ENCODE results near the gene NBPF9. TPM values are rescaled to one million over a fixed set of nuclear protein-coding genes. Genes with fewer than 3 reads are reported as not detected.
"Not testable (repeated sequence)": the region's sequence is repeated elsewhere in the genome, so short reads cannot be mapped to it uniquely, and the experiment has no call there.

The NBPF9 gene
- total and polyA plus RNA-seq, 7 donors: 2.6 to 6.7 (median 5.0) TPM

DNA sequence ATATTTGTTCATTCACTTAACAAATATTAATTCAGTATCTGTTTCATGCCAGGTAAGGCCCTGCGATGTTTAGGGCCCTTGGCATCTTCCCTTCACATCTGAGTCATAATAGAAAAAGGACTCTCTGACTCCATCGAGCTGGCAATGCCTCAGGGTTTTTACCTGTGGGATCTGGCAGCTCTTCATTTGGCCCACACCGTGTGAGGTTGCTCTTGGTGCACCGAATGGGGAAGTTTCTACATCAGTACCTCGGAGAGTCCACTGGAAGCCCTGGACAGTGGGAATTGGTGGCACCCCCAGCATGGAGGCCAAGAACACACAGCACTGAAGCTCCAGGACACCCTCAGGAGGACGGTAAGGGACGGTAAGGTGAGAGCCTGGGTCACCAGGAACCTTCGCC, 5.1 kb downstream of the NBPF9 start:
- WGBS, 3 donors: 83 to 100% (median 90%) methylated on average over 4 to 6 of the region's 8 CpGs
- H3K36me3 ChIP-seq (ENCODE audit: insufficient read depth in 1 of 2, low read depth in 1 of 2); H3K27ac ChIP-seq; intact Hi-C loops (cut with DNase I); H3K27me3 ChIP-seq (ENCODE audit: insufficient read depth in 3 of 3, low read length in 2 of 3); ATAC-seq; H3K9me3 ChIP-seq; H3K4me1 ChIP-seq; H3K4me3 ChIP-seq; DNase-seq: not testable (repeated sequence)

DNA sequence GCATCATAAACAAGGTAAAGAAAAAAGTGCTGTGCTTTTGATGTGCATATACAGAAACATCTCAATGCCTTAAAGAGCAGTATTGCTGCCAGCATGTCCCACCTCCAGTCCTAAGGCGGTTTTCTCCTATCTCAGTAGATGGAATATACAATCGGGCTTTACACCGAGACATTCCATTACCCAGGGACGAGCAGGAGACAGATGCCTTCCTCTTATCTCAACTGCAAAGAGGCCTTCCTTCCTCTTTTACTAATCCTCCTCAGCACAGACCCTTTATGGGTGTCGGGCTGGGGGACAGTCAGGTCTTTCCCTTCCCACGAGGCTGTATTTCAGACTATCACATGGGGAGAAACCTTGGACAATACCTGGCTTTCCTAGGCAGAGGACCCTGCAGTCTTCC, 10.2 kb downstream of the NBPF9 start:
- ATAC-seq; H3K27me3 ChIP-seq (ENCODE audit: insufficient read depth in 3 of 3, low read length in 2 of 3); DNase-seq; H3K4me1 ChIP-seq; H3K9me3 ChIP-seq; H3K4me3 ChIP-seq; H3K27ac ChIP-seq; intact Hi-C loops (cut with DNase I): not testable (repeated sequence)
- WGBS, 3 donors: 69 to 83% (median 78%) methylated on average over 5 to 6 of the region's 6 CpGs
- peaks cover 0 to 12% of the 10 kb centered on the region in 2 donors for H3K36me3 ChIP-seq (ENCODE audit: insufficient read depth in 1 of 2, low read depth in 1 of 2)

DNA sequence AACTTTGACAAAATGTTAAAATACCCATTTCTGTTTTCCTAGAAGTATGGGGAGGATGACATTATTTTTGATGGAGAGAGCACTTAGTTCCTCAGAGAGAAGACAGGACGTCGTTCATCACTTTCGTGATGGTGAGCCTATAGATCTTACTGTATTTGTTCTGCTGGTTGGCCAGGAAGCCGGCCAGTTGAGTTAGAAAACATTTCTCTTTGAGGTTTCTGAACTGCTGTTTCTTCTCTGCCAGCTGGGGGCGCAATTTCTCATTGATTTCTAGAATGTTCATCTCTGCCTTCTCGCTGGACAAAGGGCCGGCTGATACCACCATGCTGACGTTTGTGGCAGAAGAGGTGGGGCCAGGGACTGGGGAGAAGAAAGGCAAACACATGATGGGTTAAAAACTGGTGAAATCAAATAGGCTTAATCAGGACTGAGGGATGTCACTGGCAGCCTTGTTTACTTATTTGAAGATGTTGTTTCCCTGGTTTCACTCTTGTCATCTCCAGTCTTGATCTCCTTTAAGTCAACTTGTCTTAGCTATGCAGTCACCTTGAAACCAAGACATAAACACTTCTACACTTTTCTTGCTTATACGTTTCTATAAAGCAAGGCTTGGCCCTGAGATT, 27.7 kb downstream of the NBPF9 start:
- intact Hi-C loops (cut with DNase I); DNase-seq: not testable (repeated sequence)

DNA sequence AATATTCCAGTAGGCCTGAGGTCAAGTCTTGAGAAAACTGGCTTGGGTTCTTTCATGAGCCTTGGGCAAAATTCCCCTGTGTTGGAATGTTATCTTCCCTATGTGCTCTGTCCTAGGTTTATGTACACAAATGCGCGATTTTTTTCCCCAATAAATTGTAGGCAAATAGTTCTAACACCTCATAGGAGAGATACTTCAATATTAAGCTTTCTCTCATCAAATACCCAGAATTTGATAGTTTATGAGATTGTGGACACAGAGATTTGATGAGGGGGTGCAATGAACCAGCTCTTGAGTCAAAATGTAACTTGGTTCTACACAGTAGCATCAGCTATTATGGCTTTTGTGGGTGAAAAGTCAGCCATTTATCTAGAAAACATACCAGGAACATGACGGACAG, 38.7 kb downstream of the NBPF9 start:
- DNase-seq; intact Hi-C loops (cut with DNase I); H3K27me3 ChIP-seq (ENCODE audit: insufficient read depth in 3 of 3, low read length in 2 of 3); ATAC-seq; H3K9me3 ChIP-seq; H3K27ac ChIP-seq; H3K4me3 ChIP-seq; H3K4me1 ChIP-seq: not testable (repeated sequence)
- 84 to 90% (median 85%) methylated on average over 3 of the region's 3 CpGs for WGBS, 3 donors
- peaks cover 0 to 19% of the 10 kb centered on the region in 2 donors for H3K36me3 ChIP-seq (ENCODE audit: insufficient read depth in 1 of 2, low read depth in 1 of 2)

More for the DNA sequence above, 27.7 kb downstream of the NBPF9 start:
- not testable (repeated sequence) for H3K4me1 ChIP-seq; H3K27ac ChIP-seq; ATAC-seq; H3K27me3 ChIP-seq (ENCODE audit: insufficient read depth in 3 of 3, low read length in 2 of 3); H3K4me3 ChIP-seq; H3K9me3 ChIP-seq
- H3K36me3 ChIP-seq (ENCODE audit: insufficient read depth in 1 of 2, low read depth in 1 of 2): peaks cover 0 to 22% of the 10 kb centered on the region in 2 donors
- 62 to 73% (median 63%) methylated on average over 4 of the region's 9 CpGs for WGBS, 3 donors

DNA sequence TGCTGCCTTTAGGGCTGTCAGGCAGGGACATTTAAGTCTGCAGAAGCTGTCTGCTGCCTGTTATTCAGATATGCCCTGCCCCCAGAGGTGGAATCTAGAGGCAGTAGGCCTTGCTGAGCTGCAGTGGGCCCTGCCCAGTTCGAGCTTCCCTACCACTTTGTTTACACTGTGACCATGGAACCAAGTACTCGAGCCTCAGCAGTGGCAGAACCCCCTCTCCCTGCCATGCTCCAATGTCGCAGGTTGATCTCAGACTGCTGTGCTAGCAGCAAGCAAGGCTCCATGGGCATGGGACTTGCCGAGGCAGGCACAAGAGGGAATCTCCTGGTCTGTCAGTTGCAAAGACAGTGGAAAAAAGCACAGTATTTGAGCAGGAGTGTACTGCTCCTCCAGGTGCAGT, 60.3 kb downstream of the NBPF9 start:
- H3K27ac ChIP-seq; H3K27me3 ChIP-seq (ENCODE audit: insufficient read depth in 3 of 3, low read length in 2 of 3); intact Hi-C loops (cut with DNase I); ATAC-seq; H3K9me3 ChIP-seq; H3K36me3 ChIP-seq (ENCODE audit: insufficient read depth in 1 of 2, low read depth in 1 of 2); DNase-seq; H3K4me3 ChIP-seq: not testable (repeated sequence)
- WGBS, 3 donors: 57 to 64% (median 64%) methylated on average over 2 to 3 of the region's 4 CpGs
- peaks cover 11% of the 10 kb centered on the region for H3K4me1 ChIP-seq

DNA sequence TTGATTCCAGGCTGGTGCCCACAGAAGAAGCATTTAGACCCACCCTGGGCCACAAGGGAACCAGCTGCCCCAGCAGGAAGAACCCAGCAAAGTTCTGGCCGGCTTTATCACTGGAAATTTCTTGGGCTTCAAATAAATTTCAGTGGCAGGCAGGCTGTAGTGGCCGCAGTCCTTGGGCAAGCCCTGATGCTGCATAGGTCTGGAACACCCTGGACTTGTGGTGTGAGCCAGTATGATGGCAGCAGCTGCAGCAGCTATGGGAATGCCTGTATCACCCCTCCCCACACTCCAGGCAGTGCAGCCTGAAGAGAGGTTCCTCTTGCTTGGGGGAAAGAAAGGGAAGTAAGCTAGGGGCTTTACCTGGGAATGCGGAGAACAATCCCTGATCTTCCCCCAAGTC, 69.4 kb downstream of the NBPF9 start:
- H3K9me3 ChIP-seq; DNase-seq; intact Hi-C loops (cut with DNase I); H3K27ac ChIP-seq; H3K4me1 ChIP-seq; H3K4me3 ChIP-seq; H3K27me3 ChIP-seq (ENCODE audit: insufficient read depth in 3 of 3, low read length in 2 of 3): not testable (repeated sequence)
- H3K36me3 ChIP-seq (ENCODE audit: insufficient read depth in 1 of 2, low read depth in 1 of 2): peaks cover 0 to 35% of the 10 kb centered on the region in 2 donors
- 60 to 63% methylated on average over 1 to 2 of the region's 3 CpGs; no CpG with 5 or more reads in 1 of the 3 donors for WGBS, 3 donors
- peak in 3 of 4 donors; percentile 53 to 58 (median 56) for ATAC-seq

DNA sequence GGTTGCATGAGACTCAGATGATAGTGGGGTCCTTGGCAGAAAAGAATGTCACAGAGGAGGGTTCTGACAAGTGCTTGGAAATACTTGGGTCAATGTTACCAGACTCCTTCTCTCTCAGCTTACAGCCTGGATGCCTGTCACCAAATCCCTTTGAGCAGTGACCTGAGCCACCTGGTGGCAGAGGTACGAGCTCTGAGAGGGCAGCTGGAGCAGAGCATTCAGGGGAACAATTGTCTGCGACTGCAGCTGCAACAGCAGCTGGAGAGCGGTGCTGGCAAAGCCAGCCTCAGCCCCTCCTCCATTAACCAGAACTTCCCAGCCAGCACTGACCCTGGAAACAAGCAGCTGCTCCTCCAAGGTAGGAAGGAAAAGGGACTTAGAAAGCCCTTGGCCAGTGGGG, 79.0 kb downstream of the NBPF9 start:
- H3K4me3 ChIP-seq; ATAC-seq; DNase-seq; H3K4me1 ChIP-seq; H3K27me3 ChIP-seq (ENCODE audit: insufficient read depth in 3 of 3, low read length in 2 of 3); H3K27ac ChIP-seq; H3K9me3 ChIP-seq; intact Hi-C loops (cut with DNase I): not testable (repeated sequence)
- no CpG with 5 or more reads among the region's 3 CpGs for WGBS, 3 donors
- H3K36me3 ChIP-seq (ENCODE audit: insufficient read depth in 1 of 2, low read depth in 1 of 2): peaks cover 0 to 50% of the 10 kb centered on the region in 2 donors

DNA sequence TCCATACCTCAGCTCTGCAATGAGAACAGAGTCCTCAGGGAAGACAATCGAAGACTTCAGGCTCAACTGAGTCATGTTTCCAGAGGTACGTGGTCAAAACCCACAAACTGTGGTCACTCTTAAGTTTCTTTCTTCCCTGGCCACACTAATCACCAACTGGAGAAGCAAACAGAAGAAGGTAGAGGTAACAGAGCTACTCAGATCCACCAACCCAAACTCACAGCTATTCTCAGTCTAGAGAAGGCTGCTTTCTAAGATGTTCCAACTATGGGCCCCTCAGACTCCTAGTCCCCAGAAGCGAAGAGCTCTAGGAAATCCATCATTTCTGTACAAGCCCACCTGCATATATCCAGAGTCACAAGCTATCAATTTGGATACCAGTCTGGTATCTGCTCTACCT, 84.8 kb downstream of the NBPF9 start:
- H3K36me3 ChIP-seq (ENCODE audit: insufficient read depth in 1 of 2, low read depth in 1 of 2): peaks cover 0 to 40% of the 10 kb centered on the region in 2 donors
- H3K9me3 ChIP-seq; H3K27me3 ChIP-seq (ENCODE audit: insufficient read depth in 3 of 3, low read length in 2 of 3); intact Hi-C loops (cut with DNase I); H3K4me1 ChIP-seq; ATAC-seq; H3K4me3 ChIP-seq; DNase-seq; H3K27ac ChIP-seq: not testable (repeated sequence)
- WGBS, 3 donors: 84 to 85% (median 84%) methylated on average over 2 of the region's 3 CpGs

DNA sequence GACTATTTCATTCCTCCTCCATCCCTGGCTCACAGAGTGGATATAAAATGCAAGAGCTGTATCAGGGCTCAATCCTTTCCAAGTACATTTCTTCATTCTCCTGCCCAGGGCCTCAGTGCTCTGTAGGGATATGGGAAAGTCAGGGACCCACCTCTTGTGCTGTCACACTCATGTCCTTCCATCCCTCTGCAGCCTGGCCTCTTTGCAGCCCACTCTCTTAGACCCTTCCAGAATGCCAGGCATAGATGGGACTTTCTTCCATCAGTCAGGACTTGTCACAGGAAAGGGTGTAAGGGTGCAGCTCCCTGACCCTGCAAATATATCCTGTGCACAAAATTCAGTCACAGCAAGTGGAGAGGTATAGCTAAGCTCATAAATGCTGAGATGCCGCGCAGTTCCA, 86.7 kb downstream of the NBPF9 start:
- peaks cover 0 to 34% of the 10 kb centered on the region in 2 donors for H3K36me3 ChIP-seq (ENCODE audit: insufficient read depth in 1 of 2, low read depth in 1 of 2)
- H3K4me1 ChIP-seq; DNase-seq; intact Hi-C loops (cut with DNase I); H3K4me3 ChIP-seq; H3K27ac ChIP-seq; H3K9me3 ChIP-seq; H3K27me3 ChIP-seq (ENCODE audit: insufficient read depth in 3 of 3, low read length in 2 of 3): not testable (repeated sequence)
- WGBS, 3 donors: 91 to 95% (median 95%) methylated on average over 2 of the region's 2 CpGs
- ATAC-seq: peak in 3 of 4 donors; percentile 6 to 17 (median 7)

DNA sequence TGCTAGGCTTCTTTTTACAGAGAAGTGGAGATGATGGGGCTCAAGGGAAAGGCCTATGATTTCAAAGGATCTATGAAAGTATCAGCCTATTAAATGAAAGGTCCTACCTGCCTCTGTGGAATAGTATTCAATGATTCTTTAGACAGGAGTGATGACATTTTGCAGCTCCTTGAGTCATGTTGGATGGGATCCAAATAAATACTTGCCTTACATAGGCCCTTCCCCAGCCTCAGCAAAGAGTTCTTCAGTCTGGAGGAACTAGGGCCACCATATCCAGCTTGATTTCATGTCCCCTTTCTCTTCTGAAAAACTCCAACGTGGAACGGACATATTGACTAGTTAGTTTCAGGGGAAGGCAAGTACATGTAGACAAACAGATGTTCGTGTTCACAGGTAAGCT, 87.8 kb downstream of the NBPF9 start:
- H3K27ac ChIP-seq; H3K27me3 ChIP-seq (ENCODE audit: insufficient read depth in 3 of 3, low read length in 2 of 3); DNase-seq; H3K4me1 ChIP-seq; H3K9me3 ChIP-seq; intact Hi-C loops (cut with DNase I); H3K4me3 ChIP-seq: not testable (repeated sequence)
- ATAC-seq: peak in 3 of 4 donors; percentile 53 to 73 (median 70)
- peaks cover 0 to 28% of the 10 kb centered on the region in 2 donors for H3K36me3 ChIP-seq (ENCODE audit: insufficient read depth in 1 of 2, low read depth in 1 of 2)
- 76 to 78% (median 78%) methylated on average over 3 of the region's 3 CpGs for WGBS, 3 donors

DNA sequence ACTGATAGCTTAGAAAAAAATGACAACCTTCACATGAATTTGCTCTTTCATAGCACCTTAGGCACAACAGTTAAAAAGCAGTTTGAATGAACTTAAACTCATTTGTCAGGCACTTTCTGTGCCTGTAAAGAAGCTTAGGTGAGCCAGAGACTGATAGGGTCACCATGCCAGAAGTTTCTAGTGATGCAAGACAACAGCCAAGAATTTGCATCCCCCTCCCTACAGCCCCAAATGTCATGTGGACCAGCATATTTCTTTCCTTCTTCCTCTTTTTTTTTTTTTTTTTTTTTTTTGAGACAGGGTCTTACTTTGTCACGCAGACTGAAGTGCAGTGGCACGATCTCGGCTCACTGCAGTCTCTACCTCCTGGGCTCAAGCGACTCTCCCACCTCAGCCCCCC, 89.8 kb downstream of the NBPF9 start:
- H3K27ac ChIP-seq; H3K4me3 ChIP-seq; H3K27me3 ChIP-seq (ENCODE audit: insufficient read depth in 3 of 3, low read length in 2 of 3); H3K4me1 ChIP-seq; H3K9me3 ChIP-seq; intact Hi-C loops (cut with DNase I); DNase-seq; ATAC-seq: not testable (repeated sequence)
- 87 to 90% (median 87%) methylated on average over 4 of the region's 4 CpGs for WGBS, 3 donors
- H3K36me3 ChIP-seq (ENCODE audit: insufficient read depth in 1 of 2, low read depth in 1 of 2): peaks cover 0 to 32% of the 10 kb centered on the region in 2 donors
